Measurements from ENCODE around the gene CACNA2D2. TPM values are rescaled to one million over a fixed set of nuclear protein-coding genes. Genes with fewer than 3 reads are reported as not detected.

Gene CACNA2D2
- total RNA-seq, 1 donor from 2014 or later, result 1.8 TPM

GRCh38 chr3:50336452-50337174, 166.8 kb downstream of the CACNA2D2 start:
- intact Hi-C loops (cut with micrococcal nuclease), result loop anchor here (1.0 to 5.0 kb wide), 10 partner anchors 8 to 1161 kb away; partner anchors contain the start of genes CYB561D2, HYAL3, IFRD2 and MAPKAPK3

- intact Hi-C loops (cut with micrococcal nuclease), result loop anchor here (5.0 kb wide), 1 partner anchor 1163 kb away; no protein-coding TSS in a partner anchor
These were observed 168.9 kb downstream of the CACNA2D2 start for GRCh38 chr3:50334339-50335075.

GRCh38 chr3:50333744-50334328, 169.6 kb downstream of the CACNA2D2 start:
- intact Hi-C loops (cut with micrococcal nuclease), result no loop called here

DNA sequence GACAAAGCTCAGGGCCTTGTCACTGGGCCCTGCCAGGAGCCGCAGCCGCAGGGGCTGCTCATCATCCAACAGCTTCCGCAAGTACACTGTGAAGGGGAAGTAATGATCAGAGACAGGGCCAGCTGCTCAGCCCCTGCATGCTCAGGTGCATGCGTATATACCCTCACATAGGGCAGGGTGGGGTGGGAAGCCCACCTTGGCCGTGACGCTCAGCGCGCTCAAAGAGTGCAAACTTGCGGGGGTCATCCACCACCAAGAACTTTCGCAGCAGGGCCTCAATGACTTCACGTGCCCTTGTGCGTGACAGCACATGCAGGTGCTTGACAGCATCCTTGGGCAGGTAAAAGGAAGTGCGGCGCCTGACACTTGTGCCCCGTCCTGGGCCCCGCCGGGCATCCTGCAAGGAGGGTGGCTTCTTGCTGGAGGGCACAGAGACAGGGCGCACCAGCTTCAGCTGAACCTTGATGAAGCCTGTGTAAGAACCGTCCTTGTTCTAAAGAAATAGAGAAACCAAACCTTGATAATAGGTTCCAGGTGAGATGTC, 172.0 kb downstream of the CACNA2D2 start:
- intact Hi-C loops (cut with micrococcal nuclease), result no loop called here

DNA sequence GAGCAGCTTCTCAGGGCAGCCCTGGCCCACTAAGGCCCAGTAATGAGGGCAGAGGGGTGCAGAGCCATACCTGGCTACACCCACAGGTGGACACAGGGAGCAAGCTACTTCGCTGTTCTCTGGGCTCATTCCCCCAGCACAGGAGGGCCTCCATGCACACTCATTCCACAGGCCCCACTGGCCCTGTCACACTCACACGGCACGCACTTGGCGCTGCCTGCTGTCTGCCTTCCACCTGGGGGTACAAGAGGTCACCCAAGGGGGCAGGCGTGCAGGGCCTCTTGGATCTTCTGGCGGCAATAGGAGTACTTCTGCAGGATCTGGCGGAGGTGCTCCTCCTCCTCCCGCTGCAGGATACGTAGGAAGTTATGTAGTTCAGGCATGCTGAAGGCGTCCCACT, 173.1 kb downstream of the CACNA2D2 start:
- intact Hi-C loops (cut with micrococcal nuclease), result no loop called here

DNA sequence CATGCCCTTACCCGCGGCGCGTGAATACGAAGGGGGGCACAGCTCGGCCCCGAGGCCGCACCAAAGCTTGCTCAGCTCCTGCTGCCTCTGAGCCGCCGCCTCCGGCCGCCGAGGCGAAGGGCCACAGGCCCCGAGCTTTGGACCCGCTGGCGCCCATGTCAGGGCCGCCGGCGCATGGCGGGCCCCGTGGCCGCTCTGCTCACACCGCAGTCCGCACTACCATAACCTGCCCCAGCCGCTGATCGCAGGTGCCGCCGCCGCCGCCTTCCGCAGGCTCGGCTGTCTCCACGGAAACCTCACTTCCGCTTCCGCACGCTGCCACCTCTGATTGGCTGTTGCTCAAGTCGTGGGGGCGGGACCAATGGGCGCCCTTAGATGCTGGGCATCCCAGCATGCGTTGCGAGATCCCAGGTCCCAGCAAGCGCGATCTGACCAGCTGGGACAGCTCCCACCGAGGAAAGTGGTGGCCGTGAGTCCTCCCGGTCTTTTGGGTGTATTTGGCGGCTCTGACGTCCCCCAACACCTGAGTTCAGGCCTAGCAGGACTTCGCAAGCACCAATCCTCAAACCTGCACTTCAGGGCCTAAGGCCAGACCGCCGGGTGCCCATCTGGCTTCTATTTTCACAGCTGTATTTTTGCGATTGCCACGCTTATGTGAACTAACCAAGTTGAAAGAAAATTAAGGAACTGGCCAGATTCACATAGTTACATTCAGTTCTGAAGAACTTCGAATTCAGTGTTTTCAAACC, 175.3 kb downstream of the CACNA2D2 start, which contains the start of gene TUSC2:
TSS of gene TUSC2 (minus strand) at position 281 of the 749 bp plus-strand sequence. CDS start at position 157, 124 bp downstream.
- intact Hi-C loops (cut with micrococcal nuclease), result loop anchor here (1.0 to 10.0 kb wide), 7 partner anchors 9 to 913 kb away; partner anchors contain the start of genes APEH, CYB561D2, HYAL3 and IFRD2

DNA sequence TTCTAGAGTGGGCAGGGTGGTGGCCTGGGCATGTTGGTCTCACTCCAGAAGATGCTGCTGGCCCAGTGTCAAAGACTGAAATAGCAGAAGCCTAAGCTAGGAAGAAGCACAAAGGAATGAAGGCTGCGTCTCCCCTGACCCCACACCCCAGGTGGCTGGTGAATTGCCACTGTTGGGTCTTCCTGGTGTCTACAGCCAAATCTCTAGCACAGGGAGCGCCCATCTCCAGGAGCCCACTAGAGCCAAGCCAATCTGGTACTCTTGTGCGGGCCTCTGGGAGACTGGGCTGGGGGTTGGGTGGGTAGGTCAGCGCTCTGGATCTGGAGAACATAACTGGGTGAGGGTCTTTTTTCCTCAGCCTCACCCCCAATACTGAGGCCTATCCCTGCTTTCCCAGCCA, 176.3 kb downstream of the CACNA2D2 start:
- intact Hi-C loops (cut with micrococcal nuclease), result loop anchor here (10.0 kb wide), 1 partner anchor 912 kb away; the partner anchor contains the start of genes RHOA and TCTA

DNA sequence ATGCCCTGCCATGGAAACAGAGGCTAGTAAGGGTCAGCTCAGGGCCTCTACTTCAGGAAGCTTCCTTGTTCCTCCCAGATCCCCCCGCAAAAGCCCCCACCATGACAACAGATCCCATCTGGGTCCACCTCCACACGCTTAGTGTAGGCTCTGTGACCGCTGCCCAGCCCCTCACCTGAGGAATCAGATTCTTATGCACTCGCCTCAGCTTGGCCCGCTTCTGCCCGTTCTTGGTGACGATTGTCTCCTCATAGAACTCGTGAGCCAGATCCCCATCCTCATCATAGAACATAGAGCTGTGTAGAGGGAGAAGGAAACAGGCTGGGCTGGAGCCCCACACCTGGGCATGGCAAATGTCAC, 177.3 kb downstream of the CACNA2D2 start:
- intact Hi-C loops (cut with micrococcal nuclease), result loop anchor here (10.0 kb wide), 1 partner anchor 911 kb away; the partner anchor contains the start of genes RHOA and TCTA

- intact Hi-C loops (cut with micrococcal nuclease), result loop anchor here (10.0 kb wide), 1 partner anchor 911 kb away; the partner anchor contains the start of genes RHOA and TCTA
These were observed 177.8 kb downstream of the CACNA2D2 start for GRCh38 chr3:50325497-50326181.

DNA sequence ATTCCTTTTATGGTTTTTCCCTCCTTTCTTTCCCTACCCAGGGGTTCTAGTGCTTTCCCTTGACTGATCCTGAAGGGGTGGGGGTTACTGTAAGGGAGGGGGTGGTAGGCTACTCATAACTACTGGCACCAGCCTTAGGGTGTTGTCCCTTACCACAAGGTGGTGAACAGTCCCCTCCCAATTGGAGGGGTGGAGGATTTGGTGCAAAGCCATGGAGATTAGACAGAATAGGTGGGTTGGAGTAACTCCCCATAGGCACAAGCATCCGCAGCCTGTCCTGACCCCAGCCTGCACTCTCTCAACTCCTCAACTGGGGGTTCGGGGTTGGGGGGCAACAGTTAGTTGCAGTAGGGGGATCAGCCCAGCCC, 178.3 kb downstream of the CACNA2D2 start:
- intact Hi-C loops (cut with micrococcal nuclease), result loop anchor here (10.0 kb wide), 1 partner anchor 910 kb away; the partner anchor contains the start of genes RHOA and TCTA

DNA sequence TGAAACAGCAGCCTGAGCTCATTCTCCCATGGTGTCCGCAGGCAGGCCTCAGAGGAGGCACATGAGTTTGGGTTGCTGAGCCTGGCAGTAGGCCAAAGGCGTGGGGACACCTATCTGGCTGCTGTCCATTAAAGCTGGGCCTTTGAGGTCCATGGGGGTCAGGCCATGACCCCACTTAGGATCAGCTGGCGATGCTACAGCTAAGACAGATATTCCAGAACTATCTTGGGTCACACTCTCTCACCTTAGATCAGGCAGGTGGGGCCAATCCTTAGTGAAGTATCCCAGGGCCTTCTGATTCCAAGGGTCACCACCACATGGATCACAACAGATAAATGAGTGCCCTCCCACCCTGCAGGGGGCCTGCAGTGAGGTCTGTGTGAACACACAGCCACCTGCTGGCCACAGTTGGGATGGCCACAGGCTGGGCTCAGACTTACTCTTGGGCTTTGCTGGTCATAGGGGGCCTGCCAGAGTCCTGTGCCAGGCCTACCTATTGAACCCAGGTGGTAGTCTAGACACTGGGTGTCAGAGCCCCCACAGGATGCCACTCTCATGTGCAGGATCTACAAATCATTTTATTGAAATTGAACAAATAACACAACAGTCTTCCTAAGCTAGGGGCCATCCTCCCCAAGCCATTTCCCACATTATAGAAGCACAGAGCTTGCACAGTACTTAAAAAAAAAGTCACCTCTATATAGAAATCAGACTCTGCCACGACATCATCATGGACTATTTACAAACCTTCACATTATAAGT, 178.9 kb downstream of the CACNA2D2 start:
- intact Hi-C loops (cut with micrococcal nuclease), result loop anchor here (1.0 to 10.0 kb wide), 3 partner anchors 50 to 910 kb away; partner anchors contain the start of genes GNAT1, RHOA and TCTA

DNA sequence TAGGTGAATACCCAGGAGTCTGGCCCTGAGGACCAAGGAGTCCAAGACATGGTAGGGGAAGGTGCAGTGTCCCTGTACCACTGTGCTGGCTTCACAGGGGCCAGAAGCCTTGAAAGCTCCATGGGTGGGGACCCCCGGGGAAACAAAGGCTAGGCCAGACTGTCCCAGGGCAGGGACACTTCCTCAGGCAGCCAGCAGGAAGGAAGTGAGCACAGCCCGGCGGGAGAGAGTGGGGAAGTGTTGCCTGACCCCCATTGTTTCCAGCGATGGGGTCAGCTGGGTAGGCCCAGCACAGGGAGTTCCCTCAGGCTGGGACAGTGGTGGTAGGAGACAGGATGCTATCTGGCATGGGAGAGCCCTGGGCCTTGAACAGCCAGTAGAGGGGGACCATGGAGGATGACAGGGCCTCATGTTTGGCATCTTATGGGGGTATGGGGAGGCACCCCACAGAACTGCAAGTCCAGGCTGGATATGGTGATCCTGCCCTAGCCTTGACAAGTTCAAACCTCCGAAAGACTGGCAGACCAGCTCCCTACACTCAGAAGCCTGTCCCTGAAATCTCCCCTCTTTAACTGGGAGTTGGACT, 179.7 kb downstream of the CACNA2D2 start:
- intact Hi-C loops (cut with micrococcal nuclease), result loop anchor here (1.0 to 10.0 kb wide), 3 partner anchors 49 to 909 kb away; partner anchors contain the start of genes GNAT1, RHOA and TCTA

DNA sequence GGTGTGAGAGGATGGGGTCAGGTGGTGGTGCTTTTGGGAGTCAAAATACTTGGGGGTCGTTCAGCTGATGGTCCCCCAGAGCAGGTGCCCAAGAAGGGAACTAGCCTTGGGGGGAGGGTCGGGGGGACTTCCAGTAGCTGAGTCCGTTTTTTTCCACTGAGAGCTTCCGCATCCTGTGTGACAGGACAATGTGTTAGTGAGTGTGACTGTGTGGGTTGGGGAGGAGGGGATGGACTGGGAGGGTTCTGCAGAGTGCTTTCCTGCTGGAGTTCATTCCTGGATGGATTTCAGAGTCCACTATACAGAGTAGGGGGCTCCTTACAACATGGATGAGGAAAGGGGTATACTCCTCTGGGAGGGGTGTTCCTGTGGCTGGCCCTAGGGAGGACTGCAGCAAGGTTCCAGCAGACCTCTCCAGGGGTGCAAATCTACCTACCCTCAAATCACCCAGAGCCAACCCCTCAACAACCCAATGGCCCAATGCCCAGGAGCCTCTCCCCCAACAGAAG, 180.3 kb downstream of the CACNA2D2 start:
- intact Hi-C loops (cut with micrococcal nuclease), result loop anchor here (5.0 to 10.0 kb wide), 2 partner anchors 131 to 908 kb away; partner anchors contain the start of genes GNAT1, RHOA and TCTA

GRCh38 chr3:50322386-50323091, 180.9 kb downstream of the CACNA2D2 start, which contains the start of gene HYAL2:
TSS of gene HYAL2 (minus strand) at chr3:50322745. CDS start at chr3:50320489, 2,256 bp downstream.
- intact Hi-C loops (cut with micrococcal nuclease), result loop anchor here (5.0 to 10.0 kb wide), 2 partner anchors 130 to 908 kb away; partner anchors contain the start of genes GNAT1, RHOA and TCTA

DNA sequence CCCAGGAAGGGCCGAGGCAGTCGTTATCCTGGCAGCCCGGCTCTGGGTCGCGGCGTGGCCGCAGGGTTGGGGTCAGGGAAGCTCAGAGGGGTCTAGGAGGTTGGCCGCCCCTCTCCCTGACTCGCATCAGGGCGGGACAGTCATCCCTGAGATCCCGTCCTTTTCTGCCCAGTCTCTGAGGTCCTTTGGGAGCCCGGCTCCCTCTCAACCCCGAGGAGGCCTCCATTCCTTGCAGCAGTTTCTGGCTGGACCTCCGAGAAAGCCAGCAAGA, 181.4 kb downstream of the CACNA2D2 start:
- intact Hi-C loops (cut with micrococcal nuclease), result loop anchor here (5.0 to 10.0 kb wide), 2 partner anchors 130 to 907 kb away; partner anchors contain the start of genes GNAT1, RHOA and TCTA

GRCh38 chr3:50321336-50322114, 181.9 kb downstream of the CACNA2D2 start:
- intact Hi-C loops (cut with micrococcal nuclease), result loop anchor here (1.0 to 10.0 kb wide), 8 partner anchors 15 to 907 kb away; partner anchors contain the start of genes CYB561D2, GNAT1, HYAL3 and IFRD2
